Measurements from ENCODE around the gene BANP.
"Not testable (repeated sequence)": the region's sequence is repeated elsewhere in the genome, so short reads cannot be mapped to it uniquely, and the experiment has no call there.

The BANP gene

GRCh38 chr16:88016964-88017363 is 65.7 kb downstream of the BANP start:
- Histone ChIP-seq H3K4me1 (ENCODE audit: control insufficient read depth, insufficient read depth, low read length) (peaks cover 2% of the 10 kb centered on the region), H3K4me3 (ENCODE audit: low read depth, low read length) (no peak overlapping the region), H3K9ac (ENCODE audit: low read depth, low read length) (no peak overlapping the region), H3K36me3 (ENCODE audit: control insufficient read depth, insufficient read depth, low read length) (peaks cover 3% of the 10 kb centered on the region), H3K27me3 (ENCODE audit: control insufficient read depth, insufficient read depth, low read length) (no peaks in the 10 kb centered on the region), H3K9me3 (ENCODE audit: control insufficient read depth, insufficient read depth, low read length) (no peaks in the 10 kb centered on the region)

GRCh38 chr16:88017587-88018101 is 66.4 kb downstream of the BANP start:
- H3K36me3 ChIP-seq (ENCODE audit: control insufficient read depth, insufficient read depth, low read length) = peaks cover 3% of the 10 kb centered on the region
- H3K4me1 ChIP-seq (ENCODE audit: control insufficient read depth, insufficient read depth, low read length) = peaks cover 2% of the 10 kb centered on the region
- H3K9ac ChIP-seq (ENCODE audit: low read depth, low read length) = no peak overlapping the region
- H3K9me3 ChIP-seq (ENCODE audit: control insufficient read depth, insufficient read depth, low read length) = no peaks in the 10 kb centered on the region
- no peaks in the 10 kb centered on the region for H3K27me3 ChIP-seq (ENCODE audit: control insufficient read depth, insufficient read depth, low read length)
- H3K4me3 ChIP-seq (ENCODE audit: low read depth, low read length) = no peak overlapping the region

- not testable (repeated sequence) for H3K4me3 ChIP-seq (ENCODE audit: low read depth, low read length); H3K9me3 ChIP-seq (ENCODE audit: control insufficient read depth, insufficient read depth, low read length); H3K9ac ChIP-seq (ENCODE audit: low read depth, low read length); H3K4me1 ChIP-seq (ENCODE audit: control insufficient read depth, insufficient read depth, low read length); H3K36me3 ChIP-seq (ENCODE audit: control insufficient read depth, insufficient read depth, low read length); H3K27me3 ChIP-seq (ENCODE audit: control insufficient read depth, insufficient read depth, low read length)
Observed at GRCh38 chr16:88018382-88018781, 67.1 kb downstream of the BANP start.

GRCh38 chr16:88019041-88019820 is 68.0 kb downstream of the BANP start:
- not testable (repeated sequence) for H3K4me1 ChIP-seq (ENCODE audit: control insufficient read depth, insufficient read depth, low read length); H3K9me3 ChIP-seq (ENCODE audit: control insufficient read depth, insufficient read depth, low read length); H3K27me3 ChIP-seq (ENCODE audit: control insufficient read depth, insufficient read depth, low read length); H3K9ac ChIP-seq (ENCODE audit: low read depth, low read length); H3K36me3 ChIP-seq (ENCODE audit: control insufficient read depth, insufficient read depth, low read length)
- H3K4me3 ChIP-seq (ENCODE audit: low read depth, low read length) = peak overlapping the region; percentile 16

GRCh38 chr16:88019821-88020515 is 68.7 kb downstream of the BANP start:
- H3K27me3 ChIP-seq (ENCODE audit: control insufficient read depth, insufficient read depth, low read length) = no peaks in the 10 kb centered on the region
- no peaks in the 10 kb centered on the region for H3K36me3 ChIP-seq (ENCODE audit: control insufficient read depth, insufficient read depth, low read length)
- H3K4me3 ChIP-seq (ENCODE audit: low read depth, low read length) = no peak overlapping the region
- H3K9ac ChIP-seq (ENCODE audit: low read depth, low read length) = no peak overlapping the region
- H3K4me1 ChIP-seq (ENCODE audit: control insufficient read depth, insufficient read depth, low read length) = peaks cover 4% of the 10 kb centered on the region
- H3K9me3 ChIP-seq (ENCODE audit: control insufficient read depth, insufficient read depth, low read length) = no peaks in the 10 kb centered on the region

- no peaks in the 10 kb centered on the region for H3K9me3 ChIP-seq (ENCODE audit: control insufficient read depth, insufficient read depth, low read length)
- H3K4me1 ChIP-seq (ENCODE audit: control insufficient read depth, insufficient read depth, low read length) = peaks cover 4% of the 10 kb centered on the region
- H3K27me3 ChIP-seq (ENCODE audit: control insufficient read depth, insufficient read depth, low read length) = no peaks in the 10 kb centered on the region
- no peak overlapping the region for H3K4me3 ChIP-seq (ENCODE audit: low read depth, low read length)
- no peaks in the 10 kb centered on the region for H3K36me3 ChIP-seq (ENCODE audit: control insufficient read depth, insufficient read depth, low read length)
- no peak overlapping the region for H3K9ac ChIP-seq (ENCODE audit: low read depth, low read length)
Observed at GRCh38 chr16:88020516-88020885, 69.3 kb downstream of the BANP start.

- H3K9ac ChIP-seq (ENCODE audit: low read depth, low read length); H3K4me1 ChIP-seq (ENCODE audit: control insufficient read depth, insufficient read depth, low read length); H3K27me3 ChIP-seq (ENCODE audit: control insufficient read depth, insufficient read depth, low read length); H3K9me3 ChIP-seq (ENCODE audit: control insufficient read depth, insufficient read depth, low read length); H3K4me3 ChIP-seq (ENCODE audit: low read depth, low read length); H3K36me3 ChIP-seq (ENCODE audit: control insufficient read depth, insufficient read depth, low read length): not testable (repeated sequence)
Observed at GRCh38 chr16:88021041-88021970, 70.1 kb downstream of the BANP start.

- H3K9ac ChIP-seq (ENCODE audit: low read depth, low read length) = no peak overlapping the region
- no peak overlapping the region for H3K4me3 ChIP-seq (ENCODE audit: low read depth, low read length)
- H3K9me3 ChIP-seq (ENCODE audit: control insufficient read depth, insufficient read depth, low read length) = no peaks in the 10 kb centered on the region
- no peaks in the 10 kb centered on the region for H3K27me3 ChIP-seq (ENCODE audit: control insufficient read depth, insufficient read depth, low read length)
- H3K4me1 ChIP-seq (ENCODE audit: control insufficient read depth, insufficient read depth, low read length) = peaks cover 4% of the 10 kb centered on the region
- no peaks in the 10 kb centered on the region for H3K36me3 ChIP-seq (ENCODE audit: control insufficient read depth, insufficient read depth, low read length)
Observed at GRCh38 chr16:88022076-88023042, 71.1 kb downstream of the BANP start.

GRCh38 chr16:88023366-88023765 is 72.1 kb downstream of the BANP start:
- Histone ChIP-seq H3K9me3 (ENCODE audit: control insufficient read depth, insufficient read depth, low read length) (no peaks in the 10 kb centered on the region), H3K4me3 (ENCODE audit: low read depth, low read length) (no peak overlapping the region), H3K4me1 (ENCODE audit: control insufficient read depth, insufficient read depth, low read length) (peaks cover 4% of the 10 kb centered on the region), H3K36me3 (ENCODE audit: control insufficient read depth, insufficient read depth, low read length) (no peaks in the 10 kb centered on the region), H3K9ac (ENCODE audit: low read depth, low read length) (no peak overlapping the region), H3K27me3 (ENCODE audit: control insufficient read depth, insufficient read depth, low read length) (no peaks in the 10 kb centered on the region)

- Histone ChIP-seq H3K36me3 (ENCODE audit: control insufficient read depth, insufficient read depth, low read length) (no peaks in the 10 kb centered on the region), H3K27me3 (ENCODE audit: control insufficient read depth, insufficient read depth, low read length) (no peaks in the 10 kb centered on the region), H3K4me1 (ENCODE audit: control insufficient read depth, insufficient read depth, low read length) (peaks cover 4% of the 10 kb centered on the region), H3K4me3 (ENCODE audit: low read depth, low read length) (no peak overlapping the region), H3K9ac (ENCODE audit: low read depth, low read length) (no peak overlapping the region), H3K9me3 (ENCODE audit: control insufficient read depth, insufficient read depth, low read length) (no peaks in the 10 kb centered on the region)
Observed at GRCh38 chr16:88023786-88024185, 72.6 kb downstream of the BANP start.

All from iPS-15b (cell line).